GM21381 (cell line): ENCODE data around the gene FCGR1A.
A peak's percentile ranks its signal among the peaks of the same experiment; 100 is the strongest.
"Not testable (repeated sequence)": the region's sequence is repeated elsewhere in the genome, so short reads cannot be mapped to it uniquely, and the experiment has no call there.

ENCODE experiments used
- ATAC-seq: cut with Tn5 transposase; IDR thresholded peaks from one replicate; pipeline ENCODE4 v1.9.1; 2021; ENCODE audit warnings: mild to moderate bottlenecking, moderate library complexity; ENCODE audit not compliant: unreplicated experiment

FCGR1A gene

DNA sequence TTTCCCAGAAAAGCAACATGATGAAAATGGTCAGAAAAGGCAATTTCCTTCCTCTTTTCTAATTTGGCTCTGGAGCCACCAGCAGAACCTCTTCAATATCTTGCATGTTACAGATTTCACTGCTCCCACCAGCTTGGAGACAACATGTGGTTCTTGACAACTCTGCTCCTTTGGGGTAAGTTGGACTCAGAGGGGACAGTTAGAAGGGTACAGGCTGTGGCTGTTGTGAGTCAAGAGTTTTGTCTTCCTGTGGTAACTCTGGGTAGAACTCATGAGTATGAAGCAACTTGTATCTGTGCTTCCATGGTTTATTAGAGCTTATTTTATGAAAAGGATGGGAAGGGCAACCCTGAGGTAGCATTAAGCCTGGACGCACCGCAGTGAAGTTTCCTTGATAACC is at the start of gene FCGR1A:
Gene FCGR1A (plus strand): TSS at position 95 of the 400 bp plus-strand sequence. CDS start 50 bp downstream, at position 145.
- ATAC-seq: not testable (repeated sequence)

DNA sequence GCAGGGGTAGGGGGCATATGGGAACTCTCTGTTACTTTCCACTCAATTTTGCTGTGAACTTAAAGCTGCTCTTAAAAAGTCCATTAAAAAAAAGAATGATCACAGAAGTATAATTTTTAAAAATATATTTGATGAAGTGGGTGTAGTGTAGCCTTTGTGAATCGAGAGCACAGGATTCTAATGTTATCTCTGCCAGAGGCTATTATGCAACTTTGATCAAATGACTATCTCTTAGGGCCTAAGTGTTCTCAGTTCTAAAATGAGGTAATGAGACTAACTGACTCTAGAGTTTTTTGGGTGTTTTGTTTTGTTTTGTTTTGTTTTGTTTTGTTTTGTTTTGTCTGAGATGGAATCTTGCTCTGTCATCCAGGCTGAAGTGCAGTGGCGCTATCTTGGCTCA is 49.7 kb upstream of the FCGR1A start:
- not testable (repeated sequence) for ATAC-seq

DNA sequence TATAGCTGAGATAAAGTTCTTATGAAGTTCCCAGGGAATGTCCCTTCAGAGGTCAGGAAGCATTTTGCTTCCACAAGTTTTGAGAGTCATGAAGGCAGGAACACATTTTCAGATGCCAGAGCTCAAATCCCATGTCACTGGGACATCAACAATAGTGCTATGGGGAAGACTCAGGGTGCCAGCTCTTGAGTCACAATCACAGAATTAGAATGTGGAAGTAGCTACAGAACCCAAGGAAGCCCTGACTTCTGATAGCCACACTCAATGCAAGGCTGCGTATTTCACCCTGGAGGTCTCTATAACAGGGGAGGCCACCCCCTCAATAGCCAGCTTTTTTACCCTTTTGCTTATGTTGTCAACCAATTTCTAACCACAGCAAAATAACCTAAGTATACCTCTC is 47.8 kb upstream of the FCGR1A start:
- ATAC-seq: not testable (repeated sequence)

DNA sequence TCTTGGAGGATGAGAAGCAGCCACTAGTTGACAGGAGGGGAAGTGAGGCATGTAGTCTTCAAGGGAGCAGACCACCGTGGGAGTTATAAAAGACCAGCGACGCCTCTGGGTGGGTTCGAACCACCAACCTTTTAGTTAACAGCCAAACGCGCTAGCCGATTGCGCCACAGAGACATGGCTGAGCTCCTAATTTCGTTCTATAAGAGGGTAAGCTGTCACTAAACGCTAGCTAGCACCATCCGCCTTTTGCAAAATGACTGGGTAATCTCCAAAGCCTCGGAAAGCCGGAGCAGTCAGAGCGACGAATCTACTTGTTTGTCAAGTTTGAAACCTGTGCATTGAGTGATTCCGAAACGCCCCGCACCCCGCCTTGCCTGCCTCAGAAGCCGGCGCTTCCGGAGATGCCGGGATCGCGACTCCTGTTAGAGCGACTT is 42.3 kb upstream of the FCGR1A start:
- ATAC-seq: not testable (repeated sequence)

DNA sequence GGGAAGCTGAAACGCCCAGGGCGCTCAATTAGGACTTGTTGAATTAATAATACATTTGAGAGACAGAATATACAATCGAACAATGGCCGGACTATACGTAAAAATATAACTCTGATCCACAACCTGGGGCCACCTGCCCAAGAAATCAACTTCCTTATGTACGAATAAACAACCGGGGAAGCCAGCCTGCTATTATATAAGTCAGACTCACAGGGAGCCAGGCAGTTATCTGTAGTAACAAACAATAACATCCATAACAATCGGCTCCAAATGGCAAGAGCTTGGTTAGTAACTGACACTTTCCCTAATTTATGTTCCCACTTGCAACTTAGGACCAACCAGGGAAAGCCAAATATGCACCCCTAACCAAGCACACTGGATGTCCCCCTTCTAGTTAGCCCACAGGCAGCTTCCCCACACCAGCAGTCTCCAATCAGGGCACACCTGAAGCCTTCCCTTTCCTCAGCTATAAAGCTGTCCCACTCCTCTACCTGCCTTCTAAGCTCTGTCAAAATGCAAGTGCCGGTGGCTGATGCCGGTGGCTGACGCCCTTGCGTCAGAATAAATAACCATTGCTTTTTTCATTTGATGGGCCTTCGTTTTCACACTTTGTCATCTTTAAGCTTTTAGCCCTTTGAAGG is 41.8 kb upstream of the FCGR1A start:
- not testable (repeated sequence) for ATAC-seq

DNA sequence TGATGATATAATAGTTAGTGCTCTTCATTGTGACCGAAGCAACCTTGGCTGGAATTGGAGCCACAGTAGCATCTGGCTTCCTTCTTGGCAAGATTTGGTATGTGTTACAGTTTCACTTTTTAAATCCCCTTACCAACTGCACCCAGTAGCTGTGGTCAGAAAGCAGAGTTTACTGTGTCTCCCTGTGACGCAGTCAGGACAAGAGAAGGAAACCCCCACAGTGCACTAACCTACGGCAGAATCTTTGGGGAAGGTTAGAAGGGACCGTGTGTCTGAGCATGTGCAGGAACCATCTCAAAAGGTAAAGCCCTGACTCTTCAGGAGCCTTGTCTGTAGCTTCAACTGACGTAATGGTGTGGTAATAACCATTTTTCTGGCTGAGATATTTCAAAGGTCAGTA is 40.6 kb upstream of the FCGR1A start:
- not testable (repeated sequence) for ATAC-seq

DNA sequence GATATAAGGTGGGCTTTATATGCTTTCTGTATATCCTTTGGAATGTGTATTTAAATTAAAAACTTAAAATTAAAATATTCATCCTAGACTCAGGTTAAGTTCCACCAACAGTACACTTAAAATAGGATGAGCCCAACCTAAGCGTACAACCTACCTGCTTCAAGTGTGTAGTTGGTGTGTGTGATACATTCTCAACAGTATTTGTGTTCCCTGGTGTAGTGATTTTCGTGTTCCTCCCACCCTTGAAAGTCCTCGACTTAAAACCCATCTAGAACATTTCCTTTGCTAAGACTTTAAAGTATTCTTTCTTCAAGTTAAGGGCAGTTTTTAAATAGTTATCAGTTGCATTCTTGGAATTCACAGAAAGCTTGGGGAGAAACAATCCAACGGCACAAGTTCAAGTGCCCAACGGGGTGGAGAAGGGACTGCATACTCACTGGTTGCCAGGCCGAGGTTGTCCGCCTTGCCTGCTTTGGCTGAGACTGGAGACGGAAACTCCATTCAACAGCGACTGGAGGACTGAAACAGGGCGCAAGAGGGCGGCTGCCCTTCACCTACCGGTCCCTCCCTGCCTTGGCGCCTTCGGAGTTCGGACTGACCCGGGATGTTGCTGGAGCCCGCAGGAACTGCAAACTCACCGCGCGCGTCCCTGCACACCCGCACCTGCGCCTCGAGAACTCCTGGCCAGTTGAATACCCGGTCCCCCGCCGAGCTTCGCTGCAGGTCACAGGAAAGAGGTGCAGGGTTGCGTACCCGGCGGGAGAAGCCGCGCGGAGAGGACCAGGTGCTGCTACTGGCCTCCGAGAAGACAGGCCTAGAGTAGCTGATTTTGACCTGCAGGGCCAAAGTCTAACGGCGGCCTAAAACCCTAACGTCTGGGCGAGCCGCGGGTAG is 35.8 kb upstream of the FCGR1A start:
- not testable (repeated sequence) for ATAC-seq

DNA sequence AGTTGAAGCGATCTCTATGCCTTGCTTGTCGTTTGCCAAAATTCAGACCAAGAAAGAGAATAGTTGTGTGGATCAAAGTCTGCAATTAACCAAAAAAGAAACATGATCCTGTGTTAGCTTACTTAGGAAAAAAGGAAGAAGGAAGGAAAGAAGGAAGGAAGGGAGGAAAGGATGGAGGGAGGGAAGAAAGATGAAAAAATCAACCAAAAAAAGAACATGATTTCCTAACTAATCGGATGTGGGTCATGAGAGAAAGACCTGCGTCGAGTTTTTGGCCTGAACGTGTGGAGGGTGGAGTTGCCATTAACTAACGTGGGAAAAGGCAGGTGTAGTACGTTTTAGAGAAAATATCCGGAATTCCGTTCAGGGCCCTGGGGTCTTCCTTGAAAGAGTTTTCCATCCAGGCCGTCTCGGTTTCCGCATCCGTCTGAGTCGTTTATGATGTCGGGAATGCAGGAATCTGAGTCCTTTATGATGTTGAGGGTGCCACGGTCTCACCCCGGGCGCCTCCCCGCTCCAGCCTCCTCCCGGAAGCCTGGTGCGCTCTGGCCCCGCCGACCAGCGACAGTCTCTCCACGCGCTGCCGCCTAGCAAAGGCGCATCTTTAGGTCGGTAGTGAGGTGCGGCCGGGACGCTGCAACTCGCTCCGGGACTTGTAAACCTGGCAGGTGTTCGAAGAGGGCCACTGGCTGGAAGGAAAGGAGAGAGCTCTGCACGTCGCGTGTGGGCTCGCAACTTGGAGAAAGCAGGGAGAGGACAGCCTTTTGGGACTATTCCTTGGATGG is 34.9 kb upstream of the FCGR1A start:
- not testable (repeated sequence) for ATAC-seq

DNA sequence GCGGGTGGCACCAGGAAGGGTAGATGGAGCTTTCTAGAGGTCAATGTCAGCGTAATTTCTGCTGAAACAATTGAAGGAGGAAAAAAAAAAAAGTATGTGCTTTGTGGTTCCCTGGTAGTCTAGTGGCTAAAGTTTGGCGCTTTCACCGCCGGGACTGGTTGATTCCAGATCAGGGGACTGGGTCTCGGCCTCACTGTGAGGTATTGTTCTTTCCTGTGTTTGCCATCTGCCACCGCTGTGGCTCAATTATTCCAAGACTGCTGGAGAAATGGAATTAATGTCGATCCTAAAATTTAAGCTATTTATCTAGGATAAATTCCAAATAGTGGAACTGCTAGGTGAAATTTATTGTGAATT is 34.4 kb upstream of the FCGR1A start:
- not testable (repeated sequence) for ATAC-seq

DNA sequence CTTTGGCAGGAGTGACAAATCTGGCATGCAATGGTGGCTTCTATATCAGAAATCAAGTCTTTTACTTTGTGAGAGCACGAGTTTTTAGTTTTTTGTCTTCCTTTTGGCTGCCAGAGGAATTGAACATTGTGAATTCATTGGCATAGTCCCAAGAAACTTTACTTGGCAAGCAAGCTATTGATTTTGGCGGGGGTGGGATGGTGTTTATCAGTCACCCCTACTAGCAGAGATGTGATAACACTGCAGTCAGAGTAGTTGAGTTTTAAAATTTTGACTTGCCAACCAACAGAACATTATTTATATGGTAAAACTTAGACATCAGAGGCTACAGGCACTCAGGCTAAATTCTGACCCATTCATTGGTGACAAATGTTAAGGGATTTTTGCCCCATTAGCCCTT is 31.9 kb upstream of the FCGR1A start:
- not testable (repeated sequence) for ATAC-seq

DNA sequence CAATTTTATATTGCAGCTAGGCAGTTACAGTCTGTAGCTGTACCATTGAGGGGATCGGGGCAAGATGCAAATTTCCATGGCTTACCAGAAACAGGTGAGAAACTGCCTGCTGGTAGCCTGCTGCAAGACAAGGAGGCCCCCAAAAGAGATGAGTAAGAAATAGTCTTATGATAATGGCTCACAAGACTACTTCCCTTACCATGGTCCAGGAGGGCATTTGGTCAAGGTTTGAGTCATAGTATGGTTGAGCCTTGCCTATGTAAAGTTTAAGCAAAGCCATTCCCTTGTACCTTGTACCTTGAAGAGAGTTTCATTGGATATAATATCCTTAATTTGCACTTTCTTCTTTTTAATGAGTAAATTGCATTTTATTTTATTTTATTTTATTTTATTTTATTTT is 30.3 kb upstream of the FCGR1A start:
- not testable (repeated sequence) for ATAC-seq

DNA sequence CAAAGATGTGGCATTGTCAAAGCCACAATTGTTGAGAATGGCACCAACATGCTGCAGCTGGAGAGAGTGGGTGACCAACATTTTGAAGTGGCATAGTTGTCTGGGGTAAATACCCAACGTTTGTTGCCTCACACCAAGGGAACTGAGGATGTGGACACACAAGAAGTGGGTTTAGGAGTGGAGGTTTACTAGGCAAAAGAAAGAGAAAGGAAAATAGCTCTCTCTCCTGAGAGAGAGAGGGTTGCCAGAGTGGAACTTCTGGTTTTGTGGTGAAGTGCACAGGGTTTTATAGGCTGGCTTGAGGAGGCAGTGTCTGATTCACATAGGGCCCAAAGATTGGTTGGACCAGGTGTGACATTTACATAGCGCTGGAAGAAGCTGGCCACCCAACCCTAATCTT is 29.0 kb upstream of the FCGR1A start:
- ATAC-seq: not testable (repeated sequence)

DNA sequence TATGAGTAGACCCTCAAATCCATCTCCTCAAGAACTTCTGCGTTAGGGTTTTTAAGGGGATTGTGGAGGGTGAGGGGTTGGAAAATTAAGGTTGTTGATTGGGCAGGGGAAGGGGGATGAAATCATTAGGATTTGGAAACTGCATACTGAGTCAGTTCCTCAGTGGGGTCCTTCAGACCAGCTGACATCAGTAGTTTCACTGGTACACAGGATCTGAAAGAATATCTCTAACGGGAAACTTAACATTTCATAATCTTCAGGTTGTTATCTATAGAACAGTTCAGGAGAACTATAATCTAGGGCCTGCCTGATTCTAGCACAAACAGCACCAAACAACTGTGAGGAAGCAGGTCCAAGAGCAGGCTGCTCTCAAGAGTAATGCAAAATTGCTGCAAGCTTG is 27.2 kb upstream of the FCGR1A start:
- ATAC-seq: not testable (repeated sequence)

DNA sequence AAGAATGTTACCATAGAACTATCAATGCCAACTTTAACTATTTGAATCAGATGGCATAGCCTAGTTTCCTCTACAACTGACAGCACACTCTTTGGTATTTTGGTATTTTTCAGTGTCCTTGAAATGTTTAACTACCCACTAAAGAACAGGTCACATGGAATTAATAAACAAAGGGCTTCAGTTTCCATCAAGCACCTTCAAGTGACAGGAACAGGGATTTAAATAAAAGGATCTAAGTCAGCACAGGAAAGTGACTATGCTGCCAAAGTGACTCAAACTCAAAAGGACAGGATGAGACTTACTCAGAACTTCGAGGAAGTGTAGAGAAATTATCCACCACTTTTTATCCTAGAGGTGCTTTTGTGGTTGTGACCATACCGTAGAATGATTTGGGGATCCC is 20.2 kb upstream of the FCGR1A start:
- not testable (repeated sequence) for ATAC-seq

DNA sequence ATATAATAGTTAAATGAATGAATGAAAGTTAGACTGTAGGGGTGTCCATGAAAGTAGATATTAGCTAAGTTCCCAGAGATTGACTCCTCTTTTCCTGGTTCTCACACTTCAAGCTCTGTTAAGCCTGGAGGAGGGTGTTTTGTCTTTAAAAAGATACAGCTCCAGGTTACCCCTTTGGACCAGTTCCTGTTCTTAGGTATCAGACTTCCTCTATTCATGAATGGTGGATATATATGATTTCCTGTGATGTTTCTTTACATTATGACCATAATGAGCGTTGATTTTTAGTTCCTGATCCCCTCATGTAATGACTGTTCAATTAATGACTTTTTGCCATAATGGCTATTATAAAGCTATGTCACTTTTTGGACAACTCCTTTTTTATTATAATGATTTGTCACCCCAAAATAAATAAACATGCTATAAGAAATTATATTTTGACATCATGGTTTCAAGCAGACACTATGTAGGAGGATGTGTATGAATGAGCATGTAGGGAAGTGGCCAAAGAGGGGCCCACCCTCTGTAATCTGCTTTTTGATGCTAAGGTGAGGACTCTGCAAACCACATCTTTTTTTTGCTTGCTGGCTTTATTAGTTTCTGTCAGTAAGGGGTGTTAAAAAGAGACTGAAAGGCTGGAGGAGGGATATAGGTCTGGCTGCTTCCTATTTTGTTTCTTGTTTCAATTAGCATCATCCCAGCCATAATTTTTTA is 18.2 kb upstream of the FCGR1A start:
- not testable (repeated sequence) for ATAC-seq

DNA sequence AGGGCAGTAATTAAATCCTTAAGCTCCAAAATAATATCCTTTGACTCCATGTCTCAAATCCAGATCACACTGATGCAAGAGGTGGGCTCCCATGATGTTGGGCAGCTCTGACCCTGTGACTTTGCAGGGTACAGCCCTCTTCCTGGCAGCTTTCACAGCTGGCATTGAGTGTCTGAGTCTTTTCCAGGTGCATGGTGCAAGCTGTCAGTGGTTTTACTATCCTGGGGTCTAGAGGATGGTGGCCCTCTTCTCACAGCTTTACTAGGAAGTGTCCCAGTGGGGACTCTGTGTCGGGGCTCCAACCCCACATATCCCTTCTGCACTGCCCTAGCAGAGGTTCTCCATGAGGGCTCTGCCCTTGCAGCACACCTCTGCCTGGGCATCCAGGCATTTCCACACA is 16.3 kb upstream of the FCGR1A start:
- ATAC-seq: not testable (repeated sequence)

DNA sequence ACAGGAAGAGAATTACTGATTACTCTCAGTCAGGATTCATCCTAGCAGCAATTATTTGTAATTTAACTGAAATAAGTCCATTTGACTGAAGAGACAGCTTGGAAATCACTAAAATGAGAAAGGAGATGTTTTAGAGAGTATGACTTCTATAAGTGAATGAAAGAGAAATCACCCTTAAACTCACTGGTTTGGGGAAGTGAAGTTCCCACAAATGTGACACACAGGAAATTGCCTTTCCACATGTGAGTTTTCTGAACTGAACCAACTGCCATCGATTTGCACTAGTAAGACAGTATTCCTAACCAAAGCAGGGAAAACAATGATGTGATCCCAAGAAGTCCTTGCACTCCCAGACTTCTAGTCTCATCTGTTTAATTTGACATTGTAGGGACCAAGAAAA is 13.3 kb upstream of the FCGR1A start:
- not testable (repeated sequence) for ATAC-seq

DNA sequence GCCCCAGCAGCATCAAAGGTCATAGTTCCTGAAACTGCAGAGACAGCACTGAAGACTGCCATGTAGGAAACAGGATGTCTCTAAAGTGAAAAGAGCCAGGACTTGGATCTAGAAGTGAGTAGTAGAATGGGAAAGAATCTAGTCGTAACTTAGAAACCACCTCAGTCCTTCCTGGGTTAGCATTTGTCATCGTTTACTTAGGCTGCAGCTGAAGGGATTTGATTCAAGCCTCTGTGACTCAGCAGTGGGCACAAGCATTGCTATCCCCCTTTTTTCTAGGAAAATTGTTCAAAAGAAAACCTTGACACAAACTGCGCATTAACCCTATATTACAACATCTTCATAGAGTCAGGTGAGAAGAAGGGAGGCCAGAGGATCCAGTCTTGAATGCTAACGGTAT is 11.8 kb upstream of the FCGR1A start:
- ATAC-seq: not testable (repeated sequence)

DNA sequence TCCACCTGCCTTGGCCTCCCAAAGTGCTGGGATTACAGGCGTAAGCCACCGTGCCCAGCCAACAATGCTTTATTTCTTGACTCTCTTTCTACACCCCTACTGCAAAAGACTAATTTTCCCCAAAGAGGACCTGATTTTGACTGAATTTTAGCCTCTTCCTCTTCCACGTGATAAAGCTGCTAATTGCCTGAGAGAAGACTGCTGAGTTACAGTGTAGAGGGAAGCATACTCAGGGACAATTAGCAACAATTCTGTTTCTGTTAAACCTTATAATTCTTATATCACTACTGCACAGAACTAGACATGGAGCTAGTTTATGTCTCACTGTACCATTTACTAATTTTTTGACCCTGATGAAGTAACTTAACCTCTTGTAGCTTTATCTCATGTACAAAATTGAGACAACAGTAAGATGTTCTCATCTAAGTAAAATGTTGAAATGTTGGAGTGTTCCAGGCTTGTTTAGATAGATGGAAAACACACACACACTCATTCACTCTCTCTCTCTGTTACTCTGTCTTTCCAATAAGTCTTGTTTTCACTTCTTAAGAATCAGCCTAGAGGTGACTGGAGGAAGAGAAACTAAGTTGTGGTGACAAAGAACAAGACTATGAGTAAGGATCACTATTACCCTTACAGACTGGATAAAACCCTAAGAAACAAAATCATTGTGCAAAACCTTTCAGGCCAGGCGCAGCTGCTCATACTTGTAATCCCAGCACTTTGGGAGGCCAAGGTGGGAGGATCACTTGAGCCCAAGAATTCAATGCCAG is 10.7 kb upstream of the FCGR1A start:
- ATAC-seq: peak; percentile 91
